GM18520 (cell line): ENCODE measurements around the gene GSN.
"Not testable (repeated sequence)": the region's sequence is repeated elsewhere in the genome, so short reads cannot be mapped to it uniquely, and the experiment has no call there.

Source experiments
- ATAC-seq: cut with Tn5 transposase; IDR thresholded peaks from one replicate; pipeline ENCODE4 v1.9.1; 2021; ENCODE audit not compliant: unreplicated experiment

The GSN gene

GRCh38 chr9:121286688-121286972 is 18.7 kb downstream of the GSN start:
- no peak for ATAC-seq

DNA sequence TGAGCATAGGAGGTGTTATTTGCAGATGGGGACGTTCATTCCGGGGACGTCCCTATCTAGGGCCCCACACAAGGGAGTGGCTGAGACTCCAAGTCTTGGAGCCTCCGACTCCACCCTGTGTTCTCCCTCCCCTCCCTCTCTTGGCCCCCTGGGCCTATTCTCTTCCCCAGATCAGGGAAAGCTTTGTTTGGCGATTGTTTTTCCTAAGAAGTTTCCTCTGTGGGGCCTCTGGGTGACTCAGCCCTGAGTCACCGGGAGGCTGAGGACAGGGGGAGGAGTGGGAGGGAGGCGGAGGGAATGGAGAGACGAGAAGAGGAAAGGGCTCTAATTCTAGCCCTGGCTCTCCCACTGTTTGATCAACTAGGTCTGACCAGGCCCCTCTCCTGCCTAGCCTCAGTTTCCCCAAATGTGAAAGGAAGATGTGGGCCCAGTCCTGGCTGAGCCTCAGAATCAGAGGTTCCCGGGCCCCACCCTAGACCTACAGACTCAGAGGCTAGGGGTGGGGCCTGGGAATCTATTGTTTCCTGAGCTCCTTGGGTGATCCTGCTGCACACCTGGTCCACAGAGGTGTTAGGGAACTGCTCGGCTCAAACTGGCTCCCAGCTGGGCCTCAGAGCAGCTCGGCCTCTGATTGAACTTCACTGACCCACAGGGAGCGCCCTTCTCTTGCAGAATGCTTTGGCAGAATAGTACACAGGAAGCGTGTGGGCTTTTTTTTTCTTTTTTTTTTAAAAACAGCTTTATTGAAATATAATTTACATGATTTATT is 19.2 kb downstream of the GSN start:
- no peak for ATAC-seq

GRCh38 chr9:121288673-121289025 is 20.7 kb downstream of the GSN start:
- no peak for ATAC-seq

- ATAC-seq: no peak
Measured at GRCh38 chr9:121289026-121289771, 21.2 kb downstream of the GSN start.

GRCh38 chr9:121289772-121290370 is 21.9 kb downstream of the GSN start:
- ATAC-seq: no peak

- not testable (repeated sequence) for ATAC-seq
Measured at GRCh38 chr9:121291536-121291935, 23.6 kb downstream of the GSN start.

GRCh38 chr9:121292051-121292450 is 24.1 kb downstream of the GSN start:
- no peak for ATAC-seq

GRCh38 chr9:121292801-121293241 is 24.9 kb downstream of the GSN start:
- ATAC-seq: no peak

GRCh38 chr9:121294151-121294743 is 26.3 kb downstream of the GSN start:
- no peak for ATAC-seq

- no peak for ATAC-seq
Measured at GRCh38 chr9:121294866-121295661, 27.1 kb downstream of the GSN start.

DNA sequence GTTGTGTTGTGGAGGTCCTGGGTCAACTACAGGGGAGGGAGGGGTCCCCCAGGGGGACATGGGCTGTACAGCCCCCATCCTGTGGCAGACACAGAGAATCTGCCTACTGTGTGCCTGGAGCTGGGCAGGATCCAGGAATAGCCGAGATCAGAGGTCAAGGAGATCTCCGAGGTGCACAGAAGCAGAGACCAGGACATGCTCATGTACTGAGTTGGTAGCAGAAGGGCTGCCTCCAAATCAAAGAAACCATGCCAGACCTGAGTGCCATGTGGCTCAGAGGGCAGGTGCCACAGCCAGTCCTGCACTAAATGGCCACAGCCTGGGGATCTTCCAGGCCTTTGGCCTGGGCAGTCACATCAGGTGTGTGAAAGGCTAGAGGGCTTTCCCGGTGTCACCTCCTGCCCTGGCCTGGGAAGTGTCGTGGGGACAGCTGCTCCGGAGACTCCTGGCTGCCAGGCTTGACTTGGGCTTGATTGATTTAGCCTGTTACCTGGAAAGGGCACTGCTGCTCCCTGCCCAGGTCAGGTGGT is 27.8 kb downstream of the GSN start:
- ATAC-seq: no peak

DNA sequence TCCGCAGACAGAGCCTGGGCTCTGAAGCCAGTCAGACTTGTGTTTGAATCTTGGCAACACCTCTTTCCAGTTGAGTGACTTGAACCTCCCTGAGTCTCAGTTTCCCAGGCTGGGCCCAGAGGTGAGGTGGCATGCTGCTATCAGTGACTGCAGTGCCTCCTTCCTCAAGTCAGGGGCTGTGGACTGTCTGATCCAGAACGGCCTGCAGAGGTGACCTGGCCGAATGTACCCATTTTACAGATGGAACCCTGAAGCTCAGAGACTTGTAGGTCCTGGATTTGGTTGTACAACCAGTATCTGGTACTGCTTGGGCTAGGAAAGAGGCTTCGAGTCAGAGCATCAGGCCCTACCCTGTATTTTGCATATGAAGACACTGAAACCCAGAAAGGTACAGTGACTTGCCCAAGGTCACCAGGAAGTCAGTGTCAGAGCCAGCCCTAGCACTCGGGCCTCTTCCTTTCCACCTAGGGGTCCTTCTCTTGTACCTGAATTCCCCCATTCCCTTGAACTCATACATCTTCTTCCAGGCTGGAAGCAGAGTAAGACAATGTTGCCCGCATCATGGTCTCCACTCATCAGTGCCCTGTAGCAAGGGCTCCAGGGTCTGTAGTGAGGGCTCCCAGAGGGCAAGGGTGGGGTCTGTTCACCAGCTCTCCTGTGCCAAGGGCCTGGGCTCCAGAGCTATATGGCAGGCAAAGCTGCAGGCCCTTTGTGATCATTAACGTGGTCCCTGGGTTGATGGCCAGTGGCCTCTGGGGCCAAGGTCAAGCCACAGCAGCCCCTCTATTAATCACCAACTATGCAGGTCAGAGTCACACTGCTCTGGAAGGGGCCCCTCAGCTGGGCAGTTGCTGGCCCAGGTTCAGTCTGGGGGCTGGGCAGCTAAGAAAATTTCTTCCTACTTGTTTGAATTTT is 28.5 kb downstream of the GSN start:
- no peak for ATAC-seq

GRCh38 chr9:121297389-121297788 is 29.4 kb downstream of the GSN start:
- ATAC-seq: no peak

GRCh38 chr9:121298016-121298538 is 30.1 kb downstream of the GSN start:
- ATAC-seq: no peak

DNA sequence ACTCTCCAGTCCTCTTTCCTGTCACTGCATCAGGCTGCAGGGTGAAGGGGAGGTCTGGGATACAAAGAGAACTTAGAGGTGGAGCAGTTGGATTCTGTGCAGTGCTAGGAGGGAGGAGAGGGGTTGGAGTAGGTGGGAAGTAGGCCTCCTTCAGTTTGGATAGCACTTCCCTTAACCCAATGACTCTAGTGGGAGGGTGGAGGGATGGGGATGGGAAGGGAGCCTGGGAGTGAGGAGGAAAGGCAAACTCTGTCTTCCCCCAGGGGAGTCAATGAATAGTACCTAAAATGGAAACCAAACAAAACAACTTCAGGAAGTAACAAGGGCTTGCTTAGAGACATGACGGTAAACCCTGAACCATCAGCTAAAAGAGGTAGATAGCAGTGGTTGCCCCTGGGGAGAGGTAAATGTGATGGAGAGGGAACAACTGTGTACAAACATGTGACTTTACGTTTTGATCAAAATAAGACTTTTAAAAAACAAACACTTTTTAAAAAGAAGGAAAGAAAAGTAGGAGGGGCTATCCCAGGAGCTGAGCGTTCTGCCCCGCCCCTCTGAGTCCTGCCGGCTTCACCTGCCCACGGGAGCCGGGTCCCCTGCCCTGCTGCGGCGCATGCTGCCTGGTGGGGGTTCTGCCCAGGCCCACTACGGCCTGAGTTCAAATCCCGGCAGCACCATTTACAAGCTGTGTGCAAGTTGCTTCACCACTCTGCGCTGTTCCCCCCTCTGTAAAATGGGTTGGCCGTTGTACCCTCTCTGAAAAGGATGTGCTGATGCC is 30.9 kb downstream of the GSN start:
- no peak for ATAC-seq

DNA sequence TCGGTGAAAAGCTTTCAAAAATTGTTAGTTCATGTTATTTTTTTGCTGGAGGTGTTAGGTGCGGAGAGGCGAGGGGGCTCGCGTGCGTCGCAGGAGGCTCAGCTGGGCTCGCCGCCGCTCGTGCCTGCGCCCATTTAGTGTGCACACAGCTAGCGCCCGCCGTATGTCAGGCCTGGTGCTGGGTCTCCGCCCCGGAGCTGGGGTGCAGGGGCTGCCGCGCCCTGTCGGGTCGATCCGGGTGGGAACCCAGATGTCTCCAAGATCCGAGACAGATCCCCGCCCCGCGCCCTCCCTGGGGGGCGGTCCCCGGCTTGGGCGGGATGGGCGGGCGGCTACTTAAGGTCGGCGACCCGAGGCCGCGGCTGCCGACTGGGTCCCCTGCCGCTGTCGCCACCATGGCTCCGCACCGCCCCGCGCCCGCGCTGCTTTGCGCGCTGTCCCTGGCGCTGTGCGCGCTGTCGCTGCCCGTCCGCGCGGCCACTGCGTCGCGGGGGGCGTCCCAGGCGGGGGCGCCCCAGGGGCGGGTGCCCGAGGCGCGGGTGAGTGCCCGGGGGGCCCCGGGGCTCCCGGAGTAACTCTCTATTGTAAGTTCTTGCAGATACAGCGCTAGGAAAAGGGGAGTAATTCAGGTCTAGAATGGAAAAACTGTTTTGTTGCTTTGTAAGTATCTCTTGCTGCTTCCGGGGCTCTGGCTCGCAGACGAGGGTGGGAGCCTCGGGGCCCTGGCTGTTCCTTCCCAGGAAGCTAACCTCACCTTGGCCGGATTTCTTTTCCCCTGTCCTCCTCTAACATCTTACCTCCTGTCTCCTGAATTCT is 31.7 kb downstream of the GSN start:
- no peak for ATAC-seq

DNA sequence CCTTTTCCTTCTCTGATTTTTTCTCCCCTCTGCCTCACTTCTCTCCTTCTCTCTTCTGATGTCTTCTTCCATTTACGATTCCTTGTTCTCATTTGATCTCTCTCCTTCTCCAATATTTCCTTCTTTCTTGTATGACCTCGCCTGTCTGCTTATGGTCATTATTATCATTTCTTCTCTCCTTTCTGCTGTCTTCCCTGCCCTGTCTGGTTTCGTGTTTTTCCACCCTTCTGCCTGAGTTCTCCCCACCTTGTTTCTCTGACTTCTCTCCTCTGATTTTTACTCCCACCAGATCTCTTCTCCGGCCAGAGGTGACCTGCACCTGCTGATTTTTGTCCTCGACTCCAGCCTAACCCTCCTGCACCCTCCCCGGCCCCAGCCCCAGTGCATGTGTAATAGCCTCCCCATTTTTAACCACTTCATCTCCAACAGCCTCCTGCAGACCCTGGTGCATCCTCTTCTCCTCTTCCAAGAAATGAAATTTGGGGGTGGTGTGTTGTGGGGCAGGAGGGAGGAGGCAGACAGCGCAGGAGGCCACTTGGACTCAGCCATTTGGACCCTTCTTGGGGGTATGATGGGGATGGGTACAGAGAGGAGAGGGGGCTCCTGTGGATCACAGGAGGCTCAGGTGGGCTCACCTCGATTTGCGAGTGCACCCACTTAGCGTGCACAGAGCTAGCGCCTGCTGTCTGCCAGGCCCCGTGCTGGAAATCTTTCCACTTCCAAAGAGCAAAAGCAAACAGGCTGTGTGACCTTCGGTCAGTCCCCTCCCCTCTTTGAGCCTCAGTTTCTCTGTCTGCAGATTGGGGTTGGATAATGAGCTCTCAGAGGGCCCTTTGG is 32.5 kb downstream of the GSN start:
- no peak for ATAC-seq
